HG03097 (cell line): ENCODE data around the gene ZBTB1.
A peak's percentile ranks its signal among the peaks of the same experiment; 100 is the strongest.

Source experiments
- ATAC-seq: cut with Tn5 transposase; IDR thresholded peaks from one replicate; pipeline ENCODE4 v1.9.1; 2021; ENCODE audit not compliant: unreplicated experiment, low FRiP score

Gene ZBTB1, protein sequence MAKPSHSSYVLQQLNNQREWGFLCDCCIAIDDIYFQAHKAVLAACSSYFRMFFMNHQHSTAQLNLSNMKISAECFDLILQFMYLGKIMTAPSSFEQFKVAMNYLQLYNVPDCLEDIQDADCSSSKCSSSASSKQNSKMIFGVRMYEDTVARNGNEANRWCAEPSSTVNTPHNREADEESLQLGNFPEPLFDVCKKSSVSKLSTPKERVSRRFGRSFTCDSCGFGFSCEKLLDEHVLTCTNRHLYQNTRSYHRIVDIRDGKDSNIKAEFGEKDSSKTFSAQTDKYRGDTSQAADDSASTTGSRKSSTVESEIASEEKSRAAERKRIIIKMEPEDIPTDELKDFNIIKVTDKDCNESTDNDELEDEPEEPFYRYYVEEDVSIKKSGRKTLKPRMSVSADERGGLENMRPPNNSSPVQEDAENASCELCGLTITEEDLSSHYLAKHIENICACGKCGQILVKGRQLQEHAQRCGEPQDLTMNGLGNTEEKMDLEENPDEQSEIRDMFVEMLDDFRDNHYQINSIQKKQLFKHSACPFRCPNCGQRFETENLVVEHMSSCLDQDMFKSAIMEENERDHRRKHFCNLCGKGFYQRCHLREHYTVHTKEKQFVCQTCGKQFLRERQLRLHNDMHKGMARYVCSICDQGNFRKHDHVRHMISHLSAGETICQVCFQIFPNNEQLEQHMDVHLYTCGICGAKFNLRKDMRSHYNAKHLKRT

DNA sequence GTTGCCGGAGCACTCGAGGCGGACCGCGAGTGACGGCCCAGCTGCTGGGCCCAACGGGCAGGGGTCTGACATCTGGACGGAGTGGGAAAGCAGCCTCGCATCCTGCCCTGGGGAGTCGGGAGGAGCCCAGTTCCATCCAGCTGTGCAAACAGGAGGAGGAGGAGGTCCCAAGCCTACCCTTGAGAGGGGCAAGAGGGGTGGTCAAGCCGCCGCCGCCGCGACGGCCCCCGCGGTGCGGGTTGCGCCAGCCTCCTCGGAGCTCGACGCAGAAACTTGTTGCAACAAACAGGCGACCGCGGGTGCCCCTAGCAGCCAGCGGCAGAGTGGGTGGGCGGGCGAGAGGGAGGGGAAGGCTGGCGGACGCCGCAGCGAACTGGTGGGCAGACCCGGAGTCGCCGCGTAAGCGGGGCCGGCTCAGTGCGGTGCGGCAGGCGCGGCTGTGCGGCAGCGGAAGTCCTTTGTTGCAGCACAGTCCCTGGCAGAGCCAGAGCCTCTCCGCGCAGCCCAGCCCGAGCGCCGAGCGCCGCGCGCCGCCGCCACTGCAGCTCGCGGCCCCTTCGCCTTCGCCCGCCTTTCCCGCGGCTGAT lies at the start of gene ZBTB1:
Gene ZBTB1 (plus strand): TSS at position 461 of the 587 bp plus-strand sequence. CDS start 16,735 bp downstream, outside the sequence.
- peak; percentile 23 for ATAC-seq

DNA sequence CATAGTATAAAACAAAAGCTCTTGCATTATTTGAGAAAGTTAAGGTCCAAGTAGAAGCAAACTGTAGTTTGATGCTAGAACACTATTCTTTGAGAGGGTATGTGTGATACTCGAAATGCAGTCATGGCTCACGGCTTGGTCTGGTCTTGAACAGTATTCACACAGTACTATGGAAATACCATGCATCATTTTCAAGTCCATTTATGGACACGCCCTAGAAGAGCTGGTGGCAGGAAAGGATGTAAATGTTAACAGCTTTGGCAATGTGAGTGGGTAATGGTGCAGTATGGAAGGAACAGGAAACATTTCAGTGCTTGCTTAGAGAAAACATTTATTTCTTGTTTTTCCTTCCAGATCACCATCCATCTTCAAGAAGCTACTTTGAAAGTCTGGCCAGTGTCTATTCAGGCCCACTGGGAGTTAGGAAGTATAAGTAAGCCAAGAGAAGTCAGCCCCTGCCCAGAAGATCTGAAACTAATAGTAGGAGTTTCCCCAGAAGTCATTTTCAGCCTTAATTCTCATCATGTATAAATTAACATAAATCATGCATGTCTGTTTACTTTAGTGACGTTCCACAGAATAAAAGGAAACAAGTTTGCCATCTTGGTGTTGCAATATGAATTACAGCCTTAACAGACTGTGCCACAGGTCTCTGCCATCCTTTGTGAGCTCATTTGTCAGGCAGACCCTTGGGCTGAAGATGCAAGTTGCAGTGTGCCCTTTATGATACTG lies 45.0 kb upstream of the ZBTB1 start:
- no peak for ATAC-seq

DNA sequence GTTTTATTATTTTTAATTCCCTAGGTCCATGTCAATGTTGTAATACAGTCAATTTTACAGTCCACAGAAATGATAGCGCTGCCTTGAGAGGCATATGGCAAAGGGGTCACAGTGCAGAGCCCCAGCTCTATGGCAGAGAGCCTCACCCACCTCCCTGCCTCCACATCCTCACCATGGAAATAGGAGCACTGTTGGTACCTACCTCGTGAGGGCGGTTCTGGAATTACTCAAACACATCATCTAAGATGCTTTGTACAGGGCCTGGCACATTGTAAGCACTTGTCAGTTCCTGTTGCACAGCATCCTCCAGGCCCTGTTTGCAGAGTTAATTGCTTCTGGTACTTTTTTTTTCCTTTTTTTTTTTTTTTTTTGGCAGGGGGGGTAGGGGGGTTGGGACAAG lies 43.3 kb upstream of the ZBTB1 start:
- no peak for ATAC-seq

DNA sequence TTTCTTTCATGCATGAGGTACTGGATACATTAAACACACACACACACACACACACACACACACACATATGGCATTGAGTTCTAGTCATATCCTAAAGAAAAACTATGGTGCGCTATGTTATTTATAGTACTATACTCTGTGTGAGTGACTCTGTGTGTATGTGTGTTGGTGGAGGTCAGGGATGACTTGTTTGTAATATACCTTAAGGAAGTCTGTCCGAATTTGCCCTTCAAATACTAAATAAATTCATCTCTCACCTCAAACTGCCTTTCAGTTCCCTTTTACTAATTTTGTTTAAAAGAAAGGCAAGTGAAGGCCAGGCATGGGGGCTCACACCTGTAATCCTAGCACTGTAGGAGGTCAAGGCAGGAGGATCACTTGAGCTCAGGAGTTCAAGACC lies 41.4 kb upstream of the ZBTB1 start:
- no peak for ATAC-seq

DNA sequence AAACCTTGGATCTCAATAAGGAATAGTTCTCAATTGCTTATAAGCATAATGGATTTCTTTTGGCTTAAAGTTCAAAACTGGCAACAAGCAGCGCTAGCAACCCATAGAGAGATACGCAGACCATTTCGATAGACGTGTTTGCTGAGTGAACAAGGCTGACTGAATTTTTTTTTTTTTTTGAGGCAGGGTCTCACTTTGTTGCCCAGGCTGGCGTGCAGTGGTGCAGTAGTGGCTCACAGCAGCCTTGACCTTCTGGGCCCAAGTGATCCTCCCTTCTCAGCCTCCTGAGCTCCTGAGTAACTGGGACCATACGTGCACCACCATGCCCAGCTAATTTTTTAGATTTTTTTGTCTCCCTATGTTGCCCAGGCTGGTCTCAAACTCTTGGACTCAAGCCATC lies 40.7 kb upstream of the ZBTB1 start:
- ATAC-seq, result no peak

DNA sequence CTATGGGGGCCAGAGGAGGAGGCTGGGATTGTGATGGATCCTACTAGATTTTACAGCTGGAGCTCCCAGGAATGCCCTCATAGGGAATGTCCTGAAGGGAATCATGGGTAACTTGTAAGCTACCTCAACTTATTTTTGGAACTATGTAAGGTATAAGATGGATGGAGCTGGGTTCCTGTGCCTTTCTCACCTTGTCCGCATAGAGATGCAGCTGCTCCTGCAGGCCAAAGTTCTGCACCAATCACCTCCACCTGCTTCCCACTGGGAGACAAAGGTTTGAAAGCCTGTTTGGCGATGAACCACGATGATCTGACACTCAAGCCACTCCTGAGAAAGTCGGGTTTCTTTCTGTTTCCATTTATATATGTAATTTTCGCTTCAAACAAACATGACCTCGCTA lies 39.9 kb upstream of the ZBTB1 start:
- ATAC-seq, result no peak

DNA sequence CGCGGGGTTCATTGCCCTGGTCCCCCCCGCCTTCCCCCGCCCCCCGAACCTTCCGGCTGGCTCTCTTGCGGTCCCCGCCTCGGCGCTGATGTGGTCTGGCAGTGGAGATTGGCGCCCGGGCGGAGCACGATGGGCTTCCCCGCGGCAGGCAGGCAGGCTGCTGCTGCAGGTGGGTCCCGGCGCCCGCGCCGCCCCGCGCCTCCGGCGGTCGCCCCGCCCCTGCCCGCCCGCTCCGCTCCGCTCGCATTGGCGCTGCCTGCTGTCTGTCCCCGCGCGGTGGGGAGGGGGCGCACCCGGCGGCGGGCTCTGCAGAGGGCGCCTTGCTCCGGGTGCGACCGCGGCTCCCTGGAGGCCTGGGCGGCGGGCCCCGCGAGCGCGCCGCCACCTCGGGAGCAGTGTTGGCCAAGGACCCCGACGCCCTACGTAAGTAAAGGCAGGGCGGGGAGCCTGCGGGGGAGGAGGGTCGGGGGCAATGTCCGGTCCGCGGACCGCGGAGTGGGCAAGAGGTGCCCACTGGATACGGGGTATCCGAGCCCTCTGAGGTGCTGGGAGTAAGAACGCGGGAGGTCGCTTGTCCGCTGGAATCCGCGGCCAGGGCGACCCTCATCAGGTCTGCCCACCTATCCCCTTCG lies 39.3 kb upstream of the ZBTB1 start, which contains the start of gene AKAP5:
Gene AKAP5 (plus strand): TSS at position 309 of the 632 bp plus-strand sequence. CDS start 2,896 bp downstream, outside the sequence.
- ATAC-seq, result peak; percentile 48

DNA sequence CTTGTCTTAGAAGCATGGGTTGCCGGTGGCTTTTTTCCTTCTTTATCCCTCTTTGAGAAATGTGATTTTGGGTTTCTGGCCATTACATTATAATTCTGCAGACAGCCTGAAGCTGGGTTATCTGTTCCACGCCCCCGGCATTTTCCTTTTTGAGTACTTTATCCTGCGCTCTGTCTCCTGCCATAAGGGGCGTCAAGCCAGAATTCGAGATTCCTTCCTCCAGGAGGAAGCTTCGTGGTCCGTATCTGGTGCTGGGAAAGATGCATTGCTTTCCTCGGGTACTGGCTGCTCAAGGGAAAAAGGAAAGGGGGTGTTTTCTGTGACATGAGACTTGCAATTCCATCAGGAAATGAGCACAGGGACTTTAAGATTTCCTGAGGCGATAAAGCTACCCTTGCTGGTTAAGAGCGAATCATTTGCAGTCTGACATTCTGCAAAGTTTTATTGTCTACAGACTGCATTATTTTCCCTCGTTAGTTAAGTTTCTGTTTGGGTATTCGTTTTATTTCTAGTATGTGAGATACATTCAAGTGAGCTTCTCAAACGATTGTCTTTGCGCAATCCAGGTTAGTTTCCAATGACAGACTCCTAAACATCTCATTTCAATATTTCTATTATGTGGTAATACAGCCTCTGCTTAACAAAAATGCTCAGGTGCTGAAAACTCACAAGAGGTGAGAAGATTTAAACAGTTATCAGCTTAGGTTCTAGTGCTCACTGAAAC lies 38.6 kb upstream of the ZBTB1 start:
- no peak for ATAC-seq

DNA sequence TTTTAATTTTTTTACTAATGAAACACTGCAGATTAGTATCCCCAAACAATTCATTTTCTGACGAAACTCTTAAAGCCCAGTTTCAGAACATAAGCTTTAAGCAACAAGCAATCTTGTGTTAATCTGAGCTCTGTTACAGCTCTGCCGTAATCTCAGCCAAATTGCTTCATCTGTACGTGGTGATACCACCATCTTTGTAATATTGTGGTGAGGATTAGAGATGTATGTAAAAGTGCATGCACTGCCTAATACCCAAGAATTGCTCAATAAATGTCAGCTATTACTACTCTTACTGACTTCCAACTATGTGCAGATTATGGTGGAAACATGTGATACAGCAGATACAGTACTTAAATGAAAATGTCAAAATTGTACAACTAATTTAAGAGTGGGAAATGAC lies 37.5 kb upstream of the ZBTB1 start:
- no peak for ATAC-seq

DNA sequence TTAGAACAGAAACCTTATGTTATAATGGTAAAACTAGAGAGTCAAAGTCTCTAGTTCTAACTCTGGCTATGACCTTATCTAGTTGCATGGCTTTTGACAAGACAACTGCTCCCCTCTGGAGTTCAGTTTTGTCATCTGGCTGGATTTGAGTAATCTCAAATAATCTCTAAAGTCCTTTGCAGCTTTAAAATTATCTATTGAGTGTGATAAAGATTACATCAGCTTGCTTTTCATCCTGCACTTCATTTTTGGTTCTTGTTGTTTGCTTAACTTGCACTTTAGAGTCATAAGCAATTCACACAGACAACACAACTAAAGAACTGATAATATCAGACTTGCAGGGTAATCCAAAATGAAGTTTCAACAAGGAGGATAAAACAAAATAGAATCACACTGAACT lies 37.0 kb upstream of the ZBTB1 start:
- no peak for ATAC-seq

DNA sequence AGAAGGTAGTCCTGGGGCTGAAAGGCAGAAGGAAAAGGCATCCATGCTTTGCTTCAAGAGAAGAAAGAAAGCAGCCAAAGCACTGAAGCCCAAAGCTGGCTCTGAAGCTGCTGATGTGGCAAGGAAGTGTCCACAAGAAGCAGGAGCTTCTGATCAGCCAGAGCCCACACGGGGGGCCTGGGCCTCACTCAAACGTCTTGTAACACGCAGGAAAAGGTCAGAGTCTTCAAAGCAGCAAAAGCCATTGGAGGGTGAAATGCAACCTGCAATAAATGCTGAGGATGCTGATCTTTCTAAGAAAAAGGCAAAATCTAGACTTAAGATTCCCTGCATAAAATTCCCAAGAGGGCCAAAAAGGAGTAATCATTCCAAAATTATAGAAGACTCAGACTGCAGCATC lies 36.1 kb upstream of the ZBTB1 start:
- ATAC-seq, result no peak

DNA sequence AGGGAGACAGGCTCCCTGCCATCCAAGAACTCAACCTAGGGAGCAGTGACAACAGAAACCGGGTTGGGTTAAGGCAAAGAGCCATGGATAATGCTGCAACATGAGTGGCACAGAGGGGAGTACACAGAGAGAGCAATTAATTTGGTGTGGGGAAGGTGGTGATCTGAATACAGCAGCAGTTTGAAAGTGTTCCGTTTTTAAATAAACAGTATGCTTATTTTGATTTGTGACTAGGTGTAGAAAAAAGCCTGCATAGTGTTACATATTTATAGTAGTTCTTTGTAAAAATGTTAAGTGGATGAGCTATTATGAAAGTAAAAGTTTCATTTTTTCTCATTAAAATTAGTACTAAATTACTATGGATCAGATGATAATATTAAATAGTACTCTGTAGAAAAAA lies 30.5 kb upstream of the ZBTB1 start:
- no peak for ATAC-seq

DNA sequence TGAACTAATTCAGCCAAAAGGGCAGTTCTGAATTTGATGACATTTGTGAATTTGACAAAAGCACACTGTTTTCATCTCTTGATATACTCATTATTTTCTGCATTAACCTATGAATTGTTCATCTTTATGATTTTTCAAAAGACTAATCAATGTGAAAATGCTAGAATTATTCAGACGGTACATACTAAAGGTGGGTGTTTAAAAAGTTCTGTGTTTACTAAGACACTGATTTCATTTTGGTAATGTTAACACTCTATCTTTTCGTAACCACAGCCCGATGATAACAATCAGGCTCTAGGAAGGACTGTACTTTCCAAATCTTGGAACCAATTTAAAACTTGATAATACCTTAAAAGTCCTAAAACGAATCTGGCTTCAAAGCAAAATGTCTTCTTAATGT lies 29.9 kb upstream of the ZBTB1 start:
- ATAC-seq, result no peak

DNA sequence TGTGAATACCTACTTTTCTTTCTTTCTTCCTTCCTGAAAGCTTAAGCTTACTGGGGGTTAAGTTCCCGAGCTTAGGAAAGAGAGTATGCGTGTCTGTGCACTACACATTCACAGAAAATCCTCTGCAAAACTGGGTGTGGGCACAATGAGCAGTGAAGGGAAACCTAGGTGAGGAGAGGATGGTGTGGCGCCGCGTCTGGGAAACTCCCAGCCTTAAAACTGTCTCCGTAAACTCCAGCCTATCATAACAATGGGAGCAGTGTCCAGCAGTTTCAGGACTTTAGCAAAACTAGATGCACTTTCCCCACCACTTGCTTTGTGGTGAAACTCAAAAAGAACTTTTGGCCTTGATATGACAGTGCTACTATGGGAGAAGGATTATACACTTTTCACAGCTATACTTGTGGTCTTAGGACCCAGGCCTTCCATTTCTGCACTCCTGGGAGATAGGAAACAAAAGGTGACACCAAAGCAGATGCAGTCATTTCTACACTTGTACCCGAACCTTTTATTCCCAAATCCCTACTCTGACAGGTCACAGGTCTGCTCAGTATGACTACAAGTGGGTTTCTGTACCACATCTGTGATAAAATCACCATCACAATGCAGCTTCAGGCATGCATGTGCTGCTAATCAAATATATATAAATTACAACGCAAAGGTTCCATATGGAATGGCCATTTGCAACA lies 28.8 kb upstream of the ZBTB1 start:
- no peak for ATAC-seq

DNA sequence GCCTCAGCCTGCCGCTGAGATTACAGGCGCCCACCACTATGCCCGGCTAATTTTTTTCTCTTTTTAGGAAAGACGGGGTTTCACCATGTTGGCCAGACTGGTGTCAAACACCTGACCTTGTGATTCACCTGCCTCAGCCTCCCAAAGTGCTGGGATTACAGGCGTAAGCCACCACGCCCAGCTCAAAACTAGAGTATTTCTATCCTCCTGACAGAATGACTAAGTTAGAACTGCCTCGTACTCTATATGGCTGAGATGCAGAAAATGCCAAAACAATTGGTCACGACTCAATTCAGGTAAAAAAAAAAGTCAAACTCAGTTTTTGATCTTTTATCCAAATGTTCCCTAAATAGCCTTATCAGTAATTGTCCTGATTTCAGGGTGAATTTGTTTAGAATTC lies 28.1 kb upstream of the ZBTB1 start:
- ATAC-seq, result no peak

DNA sequence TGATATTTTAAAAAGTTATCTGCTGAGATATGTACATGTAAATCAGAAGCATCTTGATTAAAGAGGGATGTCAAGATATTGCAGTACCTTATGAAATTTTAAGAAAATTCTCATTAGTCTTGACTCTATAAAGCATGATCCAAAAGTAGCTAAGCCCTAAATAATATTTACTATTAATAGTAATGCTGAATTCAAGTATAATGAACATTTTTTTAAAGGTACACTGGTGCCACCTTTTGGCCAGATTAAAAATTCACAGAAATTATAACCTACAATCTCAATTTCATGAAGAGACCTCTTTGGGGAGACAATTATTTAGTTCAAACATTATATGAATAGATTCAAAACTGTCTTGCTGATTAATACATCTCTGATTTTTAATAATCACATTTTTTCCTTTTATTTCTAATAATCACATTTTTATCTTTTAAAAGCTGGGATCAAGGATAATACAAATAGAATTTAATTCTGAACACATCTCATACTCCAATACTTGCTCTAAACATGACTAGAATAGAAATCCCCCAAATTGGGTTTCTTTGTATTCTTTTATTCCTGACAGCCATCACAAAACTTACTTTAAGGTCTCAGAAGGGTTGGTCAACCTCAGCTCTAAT lies 25.8 kb upstream of the ZBTB1 start:
- no peak for ATAC-seq

DNA sequence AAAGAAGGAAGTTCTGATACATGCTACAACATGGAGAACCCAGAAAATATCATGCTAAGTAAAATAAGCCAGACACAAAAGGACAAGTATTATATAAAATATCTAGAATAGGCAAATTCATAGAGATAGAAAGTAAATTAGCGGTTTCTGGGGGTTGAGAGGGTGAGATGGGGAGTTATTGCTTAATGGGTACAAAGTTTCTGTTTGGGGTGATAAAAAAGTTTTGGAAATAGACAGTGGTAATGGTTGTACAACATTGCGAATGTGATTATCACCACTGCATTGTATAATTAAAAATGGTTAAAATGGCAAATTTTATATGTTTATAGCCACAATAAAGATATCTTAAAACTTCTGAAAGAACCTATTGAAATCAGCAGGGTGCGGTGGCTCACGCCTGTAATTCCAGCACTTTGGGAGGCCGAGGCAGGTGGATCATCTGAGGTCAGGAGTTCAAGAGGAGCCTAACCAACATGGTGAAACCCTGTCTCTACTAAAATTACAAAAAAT lies 15.9 kb upstream of the ZBTB1 start:
- ATAC-seq, result no peak

DNA sequence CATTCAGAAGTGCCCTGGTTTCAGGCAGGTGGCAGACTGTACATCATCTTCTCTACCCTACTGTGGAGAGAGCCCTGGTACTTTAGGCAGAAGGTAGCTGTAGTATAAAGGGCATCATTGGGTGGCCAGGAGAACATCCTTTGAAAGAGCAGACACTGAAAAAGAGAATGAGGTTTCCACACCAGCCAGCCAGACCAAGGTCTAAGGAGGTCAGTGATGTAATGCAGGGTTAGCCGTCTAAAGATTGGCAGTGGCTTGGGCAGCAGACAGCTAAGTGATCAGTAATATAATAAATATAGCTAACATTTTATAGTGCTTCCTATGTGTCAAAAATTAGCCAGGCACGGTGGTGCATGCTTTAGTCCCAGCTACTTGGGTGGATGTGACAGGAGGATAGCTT lies 12.9 kb upstream of the ZBTB1 start:
- no peak for ATAC-seq

DNA sequence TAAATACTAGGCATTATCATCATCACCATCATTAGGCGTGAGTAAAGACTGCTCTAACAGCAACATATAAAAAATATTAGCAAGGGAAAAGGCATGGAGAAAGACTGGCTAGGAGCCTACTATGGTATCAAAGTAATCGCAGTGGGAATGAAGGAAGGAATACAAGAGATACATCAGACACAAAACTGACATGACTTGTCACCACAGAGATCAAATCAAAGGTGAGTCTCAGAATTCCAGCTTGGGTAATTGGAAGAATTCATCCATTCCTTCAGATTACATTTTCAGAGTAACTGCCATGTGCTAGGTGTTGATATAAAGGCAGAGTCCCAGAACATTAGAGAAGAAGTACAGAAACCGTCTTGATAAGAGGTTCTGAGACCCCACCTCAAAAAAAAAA lies 11.1 kb upstream of the ZBTB1 start:
- ATAC-seq, result no peak
